Measurements from ENCODE around the gene KCTD8. TPM values are rescaled to one million over a fixed set of nuclear protein-coding genes. Genes with fewer than 3 reads are reported as not detected.
A peak's percentile ranks its signal among the peaks of the same experiment; 100 is the strongest.

Gene KCTD8
- total RNA-seq, 1 experiment from 2014 or later: 3.8 TPM

DNA sequence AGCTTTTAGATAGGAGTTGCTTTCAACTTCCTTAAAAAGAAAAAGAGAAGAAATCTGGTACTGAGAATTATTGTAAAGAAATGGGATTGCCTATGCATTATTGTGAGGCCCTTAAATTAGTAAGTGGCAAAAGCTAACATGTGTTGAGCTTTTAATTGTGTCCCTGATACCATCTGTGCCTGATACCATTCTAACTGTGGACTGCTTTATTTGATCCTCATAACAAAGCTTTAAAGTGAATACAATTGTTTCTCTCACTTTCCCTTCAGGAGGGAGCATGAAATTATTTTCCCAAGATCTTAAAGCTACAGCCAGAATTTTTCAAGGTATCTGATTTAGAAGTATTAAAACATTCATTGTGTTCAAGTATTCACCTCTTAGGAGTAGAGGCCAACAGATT lies 9.9 kb downstream of the KCTD8 start:
- H3K27ac Mint-ChIP-seq: no peak overlapping the region
- H3K9me3 Mint-ChIP-seq: no peaks in the 10 kb centered on the region
- TF ChIP-seq FOXP1 (CRISPR knock-in tag; IDR thresholded peaks at IDR 0.05; ENCODE audit: borderline replicate concordance): no peak
- TF ChIP-seq ZBTB21 (CRISPR knock-in tag; IDR thresholded peaks at IDR 0.05; ENCODE audit: borderline replicate concordance): no peak
- TF ChIP-seq GTF2I (CRISPR knock-in tag; conservative IDR thresholded peaks at IDR 0.05): no peak
- POLR2A ChIA-PET: no interaction called here
- ATAC-seq (no peak), DNase-seq (ENCODE audit: low spot score) (no peak)
- no peak overlapping the region for H3K4me3 Mint-ChIP-seq
- H3K4me1 Mint-ChIP-seq: peaks cover 37% of the 10 kb centered on the region
- no peaks in the 10 kb centered on the region for H3K36me3 Mint-ChIP-seq
- no peaks in the 10 kb centered on the region for H3K27me3 Mint-ChIP-seq (ENCODE audit: low read depth)
- CTCF ChIA-PET: interaction anchor here (1.1 to 1.8 kb wide), 2 partner anchors 10 to 13 kb away, joined by 3 to 4 read pairs; partner anchors contain the start of gene KCTD8

DNA sequence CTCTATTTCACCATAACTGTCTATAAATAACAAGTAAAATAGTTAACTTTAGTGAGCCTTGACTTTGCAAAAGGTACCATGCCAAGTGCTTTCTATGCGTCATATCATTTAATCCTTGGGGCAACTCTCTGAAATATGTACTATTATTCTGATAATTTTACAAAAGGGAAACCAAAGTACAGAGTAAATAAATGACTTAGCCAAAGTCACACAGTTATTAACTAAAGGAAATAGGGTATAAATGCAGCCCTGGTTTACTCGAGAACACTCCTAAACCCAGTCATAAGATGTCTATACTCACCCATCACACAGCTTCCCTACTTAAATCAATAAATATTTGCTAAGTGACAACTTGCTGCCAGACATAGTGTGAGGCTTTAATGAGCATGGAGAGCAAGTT lies 14.4 kb downstream of the KCTD8 start:
- POLR2A ChIA-PET: no interaction called here
- DNase-seq (ENCODE audit: low spot score) (no peak), ATAC-seq (no peak)
- CTCF ChIA-PET: no interaction called here
- Mint-ChIP-seq H3K36me3 (no peaks in the 10 kb centered on the region), H3K27me3 (ENCODE audit: low read depth) (no peaks in the 10 kb centered on the region), H3K9me3 (no peaks in the 10 kb centered on the region), H3K4me1 (peaks cover 22% of the 10 kb centered on the region), H3K4me3 (no peak overlapping the region), H3K27ac (no peak overlapping the region)
- TF ChIP-seq JAZF1 (CRISPR knock-in tag; IDR thresholded peaks at IDR 0.05): no peak
- TF ChIP-seq TP53 (CRISPR knock-in tag; IDR thresholded peaks at IDR 0.05): no peak
- no peak for TF ChIP-seq NFE2L1 (CRISPR knock-in tag; IDR thresholded peaks at IDR 0.05)
- no peak for TF ChIP-seq EMX1 (CRISPR knock-in tag; IDR thresholded peaks at IDR 0.05)
- no peak for TF ChIP-seq ELF4 (CRISPR knock-in tag; IDR thresholded peaks at IDR 0.05; ENCODE audit: low read depth)
- TF ChIP-seq, protein P1, sequence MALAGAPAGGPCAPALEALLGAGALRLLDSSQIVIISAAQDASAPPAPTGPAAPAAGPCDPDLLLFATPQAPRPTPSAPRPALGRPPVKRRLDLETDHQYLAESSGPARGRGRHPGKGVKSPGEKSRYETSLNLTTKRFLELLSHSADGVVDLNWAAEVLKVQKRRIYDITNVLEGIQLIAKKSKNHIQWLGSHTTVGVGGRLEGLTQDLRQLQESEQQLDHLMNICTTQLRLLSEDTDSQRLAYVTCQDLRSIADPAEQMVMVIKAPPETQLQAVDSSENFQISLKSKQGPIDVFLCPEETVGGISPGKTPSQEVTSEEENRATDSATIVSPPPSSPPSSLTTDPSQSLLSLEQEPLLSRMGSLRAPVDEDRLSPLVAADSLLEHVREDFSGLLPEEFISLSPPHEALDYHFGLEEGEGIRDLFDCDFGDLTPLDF (CRISPR knock-in tag; IDR thresholded peaks at IDR 0.05): no peak
- TF ChIP-seq ZNF263 (CRISPR knock-in tag; IDR thresholded peaks at IDR 0.05; ENCODE audit: low read depth): no peak
- TF ChIP-seq, protein P2, sequence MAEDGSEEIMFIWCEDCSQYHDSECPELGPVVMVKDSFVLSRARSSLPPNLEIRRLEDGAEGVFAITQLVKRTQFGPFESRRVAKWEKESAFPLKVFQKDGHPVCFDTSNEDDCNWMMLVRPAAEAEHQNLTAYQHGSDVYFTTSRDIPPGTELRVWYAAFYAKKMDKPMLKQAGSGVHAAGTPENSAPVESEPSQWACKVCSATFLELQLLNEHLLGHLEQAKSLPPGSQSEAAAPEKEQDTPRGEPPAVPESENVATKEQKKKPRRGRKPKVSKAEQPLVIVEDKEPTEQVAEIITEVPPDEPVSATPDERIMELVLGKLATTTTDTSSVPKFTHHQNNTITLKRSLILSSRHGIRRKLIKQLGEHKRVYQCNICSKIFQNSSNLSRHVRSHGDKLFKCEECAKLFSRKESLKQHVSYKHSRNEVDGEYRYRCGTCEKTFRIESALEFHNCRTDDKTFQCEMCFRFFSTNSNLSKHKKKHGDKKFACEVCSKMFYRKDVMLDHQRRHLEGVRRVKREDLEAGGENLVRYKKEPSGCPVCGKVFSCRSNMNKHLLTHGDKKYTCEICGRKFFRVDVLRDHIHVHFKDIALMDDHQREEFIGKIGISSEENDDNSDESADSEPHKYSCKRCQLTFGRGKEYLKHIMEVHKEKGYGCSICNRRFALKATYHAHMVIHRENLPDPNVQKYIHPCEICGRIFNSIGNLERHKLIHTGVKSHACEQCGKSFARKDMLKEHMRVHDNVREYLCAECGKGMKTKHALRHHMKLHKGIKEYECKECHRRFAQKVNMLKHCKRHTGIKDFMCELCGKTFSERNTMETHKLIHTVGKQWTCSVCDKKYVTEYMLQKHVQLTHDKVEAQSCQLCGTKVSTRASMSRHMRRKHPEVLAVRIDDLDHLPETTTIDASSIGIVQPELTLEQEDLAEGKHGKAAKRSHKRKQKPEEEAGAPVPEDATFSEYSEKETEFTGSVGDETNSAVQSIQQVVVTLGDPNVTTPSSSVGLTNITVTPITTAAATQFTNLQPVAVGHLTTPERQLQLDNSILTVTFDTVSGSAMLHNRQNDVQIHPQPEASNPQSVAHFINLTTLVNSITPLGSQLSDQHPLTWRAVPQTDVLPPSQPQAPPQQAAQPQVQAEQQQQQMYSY (CRISPR knock-in tag; IDR thresholded peaks at IDR 0.05): no peak
- no peak for TF ChIP-seq JUN (CRISPR knock-in tag; IDR thresholded peaks at IDR 0.05)

DNA sequence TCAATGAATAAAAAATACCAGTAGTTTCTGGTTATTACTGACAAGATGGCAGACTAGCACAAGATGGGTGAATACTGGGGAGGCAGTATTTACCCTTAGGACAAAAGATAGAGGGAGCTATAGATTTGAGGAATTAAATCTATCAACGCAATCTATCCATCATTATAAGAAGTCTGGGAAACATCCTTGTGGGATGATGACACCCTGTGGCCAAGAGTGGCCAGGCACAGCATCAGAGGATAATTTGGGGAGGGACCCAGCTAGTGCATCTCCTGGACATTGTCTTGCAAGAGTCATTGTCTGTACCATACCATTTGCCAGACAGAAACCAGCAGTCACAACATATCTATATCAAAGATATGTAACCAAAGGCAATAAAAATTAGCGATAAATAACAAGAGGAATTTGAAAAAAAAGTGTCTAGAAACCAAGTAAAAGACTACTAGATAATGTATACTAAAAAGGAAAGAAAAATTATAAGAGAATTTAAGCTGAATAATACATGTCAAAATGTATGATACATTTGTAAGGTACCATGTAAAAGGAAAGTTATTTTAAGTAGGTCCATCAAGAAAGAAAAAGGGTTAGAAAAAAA lies 22.9 kb downstream of the KCTD8 start:
- Mint-ChIP-seq H3K4me1 (peaks cover 23% of the 10 kb centered on the region), H3K36me3 (no peaks in the 10 kb centered on the region), H3K27ac (no peak overlapping the region), H3K27me3 (ENCODE audit: low read depth) (no peaks in the 10 kb centered on the region), H3K9me3 (no peaks in the 10 kb centered on the region), H3K4me3 (no peak overlapping the region)
- CTCF ChIA-PET: interaction anchor here (0.7 to 1.6 kb wide), 21 partner anchors 9 to 1430 kb away, joined by 3 to 17 read pairs (median 3); partner anchors contain the start of gene KCTD8
- peak; percentile 97 for ATAC-seq
- DNase-seq (ENCODE audit: low spot score): peak; percentile 49
- POLR2A ChIA-PET: interaction anchor here (1.1 kb wide), 1 partner anchor 22 kb away, joined by 5 read pairs; the partner anchor contains the start of gene KCTD8
- TF ChIP-seq TCF7 (CRISPR knock-in tag; IDR thresholded peaks at IDR 0.05; ENCODE audit: low read depth) (no peak), CREM (CRISPR knock-in tag; IDR thresholded peaks at IDR 0.05) (no peak), KAT7 (CRISPR knock-in tag; IDR thresholded peaks at IDR 0.05; ENCODE audit: borderline replicate concordance) (no peak), NFE2L1 (CRISPR knock-in tag; IDR thresholded peaks at IDR 0.05) (no peak), SMAD4 (CRISPR knock-in tag; IDR thresholded peaks at IDR 0.05) (no peak), SMAD3 (CRISPR knock-in tag; IDR thresholded peaks at IDR 0.05; ENCODE audit: borderline replicate concordance) (no peak), FOXP1 (CRISPR knock-in tag; IDR thresholded peaks at IDR 0.05; ENCODE audit: borderline replicate concordance) (no peak), TEAD1 (CRISPR knock-in tag; IDR thresholded peaks at IDR 0.05) (no peak)
- TF ChIP-seq, protein P3, sequence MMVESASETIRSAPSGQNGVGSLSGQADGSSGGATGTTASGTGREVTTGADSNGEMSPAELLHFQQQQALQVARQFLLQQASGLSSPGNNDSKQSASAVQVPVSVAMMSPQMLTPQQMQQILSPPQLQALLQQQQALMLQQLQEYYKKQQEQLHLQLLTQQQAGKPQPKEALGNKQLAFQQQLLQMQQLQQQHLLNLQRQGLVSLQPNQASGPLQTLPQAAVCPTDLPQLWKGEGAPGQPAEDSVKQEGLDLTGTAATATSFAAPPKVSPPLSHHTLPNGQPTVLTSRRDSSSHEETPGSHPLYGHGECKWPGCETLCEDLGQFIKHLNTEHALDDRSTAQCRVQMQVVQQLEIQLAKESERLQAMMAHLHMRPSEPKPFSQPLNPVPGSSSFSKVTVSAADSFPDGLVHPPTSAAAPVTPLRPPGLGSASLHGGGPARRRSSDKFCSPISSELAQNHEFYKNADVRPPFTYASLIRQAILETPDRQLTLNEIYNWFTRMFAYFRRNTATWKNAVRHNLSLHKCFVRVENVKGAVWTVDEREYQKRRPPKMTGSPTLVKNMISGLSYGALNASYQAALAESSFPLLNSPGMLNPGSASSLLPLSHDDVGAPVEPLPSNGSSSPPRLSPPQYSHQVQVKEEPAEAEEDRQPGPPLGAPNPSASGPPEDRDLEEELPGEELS (CRISPR knock-in tag; IDR thresholded peaks at IDR 0.05): no peak
- TF ChIP-seq, protein P4, sequence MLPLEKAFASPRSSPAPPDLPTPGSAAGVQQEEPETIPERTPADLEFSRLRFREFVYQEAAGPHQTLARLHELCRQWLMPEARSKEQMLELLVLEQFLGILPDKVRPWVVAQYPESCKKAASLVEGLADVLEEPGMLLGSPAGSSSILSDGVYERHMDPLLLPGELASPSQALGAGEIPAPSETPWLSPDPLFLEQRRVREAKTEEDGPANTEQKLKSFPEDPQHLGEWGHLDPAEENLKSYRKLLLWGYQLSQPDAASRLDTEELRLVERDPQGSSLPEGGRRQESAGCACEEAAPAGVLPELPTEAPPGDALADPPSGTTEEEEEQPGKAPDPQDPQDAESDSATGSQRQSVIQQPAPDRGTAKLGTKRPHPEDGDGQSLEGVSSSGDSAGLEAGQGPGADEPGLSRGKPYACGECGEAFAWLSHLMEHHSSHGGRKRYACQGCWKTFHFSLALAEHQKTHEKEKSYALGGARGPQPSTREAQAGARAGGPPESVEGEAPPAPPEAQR (CRISPR knock-in tag; IDR thresholded peaks at IDR 0.05): no peak
- TF ChIP-seq, protein P2 (CRISPR knock-in tag; IDR thresholded peaks at IDR 0.05): no peak
